HG03066 (cell line): ENCODE data around the gene TAF1C.
"Not testable (repeated sequence)": the region's sequence is repeated elsewhere in the genome, so short reads cannot be mapped to it uniquely, and the experiment has no call there.

ENCODE experiments used
- ATAC-seq: cut with Tn5 transposase; IDR thresholded peaks from one replicate; pipeline ENCODE4 v1.9.1; 2021; ENCODE audit warnings: low read depth; ENCODE audit not compliant: unreplicated experiment

TAF1C gene

GRCh38 chr16:84209989-84210388 lies 23.1 kb upstream of the TAF1C start:
- ATAC-seq = no peak

- ATAC-seq = no peak
These were observed 21.0 kb upstream of the TAF1C start for GRCh38 chr16:84207879-84208278.

GRCh38 chr16:84207251-84207650 lies 20.4 kb upstream of the TAF1C start:
- ATAC-seq = no peak

GRCh38 chr16:84205976-84206691 lies 19.3 kb upstream of the TAF1C start:
- ATAC-seq = no peak

GRCh38 chr16:84205123-84205522 lies 18.3 kb upstream of the TAF1C start:
- ATAC-seq = not testable (repeated sequence)

- ATAC-seq = not testable (repeated sequence)
These were observed 17.7 kb upstream of the TAF1C start for GRCh38 chr16:84204551-84204950.

- ATAC-seq = no peak
These were observed 13.0 kb upstream of the TAF1C start for GRCh38 chr16:84199861-84200260.

- no peak for ATAC-seq
These were observed 12.2 kb upstream of the TAF1C start for GRCh38 chr16:84199097-84199496.

GRCh38 chr16:84198401-84198800 lies 11.5 kb upstream of the TAF1C start:
- no peak for ATAC-seq

GRCh38 chr16:84197466-84198128 lies 10.7 kb upstream of the TAF1C start:
- no peak for ATAC-seq

- ATAC-seq = no peak
These were observed 10.0 kb upstream of the TAF1C start for GRCh38 chr16:84196727-84197394.

- ATAC-seq = no peak
These were observed 9.2 kb upstream of the TAF1C start for GRCh38 chr16:84196101-84196500.

GRCh38 chr16:84195201-84196093 lies 8.6 kb upstream of the TAF1C start:
- no peak for ATAC-seq

GRCh38 chr16:84194470-84195200 lies 7.8 kb upstream of the TAF1C start:
- no peak for ATAC-seq

GRCh38 chr16:84194018-84194417 lies 7.2 kb upstream of the TAF1C start:
- ATAC-seq = no peak

GRCh38 chr16:84193480-84193879 lies 6.6 kb upstream of the TAF1C start:
- ATAC-seq = no peak

GRCh38 chr16:84191466-84191865 lies 4.6 kb upstream of the TAF1C start:
- ATAC-seq = no peak

GRCh38 chr16:84190731-84191388 lies 4.0 kb upstream of the TAF1C start, which contains the start of gene ADAD2:
ADAD2 (plus strand) TSS chr16:84191157; CDS start chr16:84191231, 74 bp downstream.
- no peak for ATAC-seq

- ATAC-seq = no peak
These were observed 2.1 kb downstream of the TAF1C start for GRCh38 chr16:84184775-84185174.
